SK-N-SH (cell line): Measurements from ENCODE around the gene ANO9.
"Not testable (repeated sequence)": the region's sequence is repeated elsewhere in the genome, so short reads cannot be mapped to it uniquely, and the experiment has no call there.

Experiments
- CTCF ChIP-seq: fragments of 200-600 bp; sonication (generic); IDR thresholded peaks from 2 replicates; pipeline ENCODE4 v1.6.1; 2017; ENCODE audit warnings: antibody characterized with exemption, mild to moderate bottlenecking, moderate library complexity
- RCOR1 ChIP-seq: fragments of 150-350 bp; IDR thresholded peaks from 2 replicates; pipeline ENCODE4 v1.6.1; 2017; ENCODE audit warnings: antibody characterized with exemption, low read length
- RXRA ChIP-seq: IDR thresholded peaks from 2 replicates; pipeline ENCODE4 v1.4.0; 2012; ENCODE audit warnings: low read depth, mild to moderate bottlenecking, borderline replicate concordance
- SMC3 ChIP-seq: IDR thresholded peaks from 2 replicates; pipeline ENCODE4 v1.6.1; 2012; ENCODE audit warnings: low read depth, low read length, improper control_type of control experiment

GRCh38 chr11:424766-425165 lies 17.0 kb downstream of the ANO9 start:
- TF ChIP-seq RCOR1, SMC3, CTCF, RXRA: not testable (repeated sequence)
